ENCODE results near the gene SEMA6A. TPM values are rescaled to one million over a fixed set of nuclear protein-coding genes. Genes with fewer than 3 reads are reported as not detected.

The SEMA6A gene
- polyA plus RNA-seq, 1 donor (not counting 4 experiments of a cell fraction or from before 2014, with no cell fraction given) = 0.68 TPM

DNA sequence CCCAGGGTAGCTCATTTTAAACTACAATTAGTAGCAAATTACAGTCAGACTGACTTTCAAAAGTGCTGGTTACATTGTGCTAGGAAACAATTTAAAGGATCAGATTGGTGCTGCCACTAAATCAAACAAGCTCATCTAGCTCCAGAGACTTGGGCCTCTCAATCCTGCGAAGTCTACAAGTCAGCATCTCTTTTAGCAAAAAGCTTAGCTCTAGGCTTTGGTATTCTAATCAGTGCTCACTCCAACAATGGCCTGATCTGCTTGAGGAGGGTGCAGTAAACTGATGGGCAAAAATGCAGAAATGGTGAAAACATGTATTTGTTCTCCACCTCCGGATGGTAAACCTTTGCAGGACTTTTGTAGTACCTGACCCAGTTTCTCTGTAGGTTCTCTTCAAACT is 47.0 kb upstream of the SEMA6A start:
- Histone ChIP-seq H3K27ac (ENCODE audit: control insufficient read depth, insufficient read depth, low read length) (no peak overlapping the region), H3K36me3 (ENCODE audit: control insufficient read depth in 2 of 2, extremely low read depth in 1 of 2, insufficient read depth in 2 of 2, low read length in 2 of 2) (no peaks in the 10 kb centered on the region), H3K9me3 (ENCODE audit: control insufficient read depth, low read depth, low read length) (no peaks in the 10 kb centered on the region), H2AFZ (ENCODE audit: control insufficient read depth, low read length) (no peak overlapping the region), H3K4me3 (ENCODE audit: control insufficient read depth in 2 of 3, extremely low read depth in 1 of 3, insufficient read depth in 2 of 3, low read depth in 1 of 3, low read length in 3 of 3) (no peak overlapping the region), H3K4me1 (ENCODE audit: control insufficient read depth, extremely low read depth, insufficient read depth, low read length) (no peaks in the 10 kb centered on the region), H3K9ac (ENCODE audit: control insufficient read depth, extremely low read depth, insufficient read depth, low read length) (no peak overlapping the region), H3K4me2 (ENCODE audit: control insufficient read depth, extremely low read depth, insufficient read depth, low read depth, low read length) (no peak overlapping the region), H3K9me1 (ENCODE audit: control insufficient read depth, extremely low read depth, insufficient read depth, low read length) (no peaks in the 10 kb centered on the region), H3K27me3 (ENCODE audit: control insufficient read depth, extremely low read depth, insufficient read depth, low read length) (no peaks in the 10 kb centered on the region), H4K20me1 (ENCODE audit: control insufficient read depth, extremely low read depth, insufficient read depth, low read length) (no peaks in the 10 kb centered on the region), H3K79me2 (ENCODE audit: control insufficient read depth, insufficient read depth, low read length) (no peaks in the 10 kb centered on the region)
- FAIRE-seq (no peak), DNase-seq (ENCODE audit: low read depth, low spot score) (no peak)
- TF ChIP-seq EZH2 (IDR thresholded peaks at IDR 0.05; ENCODE audit: low read length) = no peak
- TF ChIP-seq CTCF (optimal IDR thresholded peaks at IDR 0.05 in 1 of 3, IDR thresholded peaks at IDR 0.05 in 1 of 3, conservative IDR thresholded peaks at IDR 0.05 in 1 of 3; ENCODE audit: extremely low read depth in 1 of 3, insufficient read depth in 2 of 3, low read length in 3 of 3) = no peak
- dilution Hi-C loops (cut with MboI; ENCODE audit: extremely low pct_ligation_motif_present, low sequenced_read_pairs) = no loop called here

DNA sequence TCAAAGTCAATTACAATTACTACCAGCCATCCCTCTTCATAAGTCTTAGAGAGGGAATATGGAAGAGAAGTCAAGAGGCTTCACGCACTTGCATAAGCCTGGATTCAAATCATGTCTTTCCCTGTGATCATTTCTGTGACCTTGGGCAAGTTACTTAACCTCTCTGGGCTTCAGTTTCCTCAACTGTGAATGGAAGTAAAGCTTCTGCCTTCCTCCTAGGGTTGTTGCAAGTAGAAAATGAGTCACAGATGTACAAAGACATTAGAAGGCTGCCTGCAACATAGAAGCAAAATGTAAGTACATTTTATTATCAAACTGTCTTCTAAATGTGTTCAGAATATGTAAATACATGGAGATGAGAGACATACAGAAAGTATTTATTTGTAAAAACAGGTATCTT is 42.3 kb upstream of the SEMA6A start:
- H3K9me1 ChIP-seq (ENCODE audit: control insufficient read depth, extremely low read depth, insufficient read depth, low read length) = no peaks in the 10 kb centered on the region
- no peak overlapping the region for H3K27ac ChIP-seq (ENCODE audit: control insufficient read depth, insufficient read depth, low read length)
- H4K20me1 ChIP-seq (ENCODE audit: control insufficient read depth, extremely low read depth, insufficient read depth, low read length) = no peaks in the 10 kb centered on the region
- dilution Hi-C loops (cut with MboI; ENCODE audit: extremely low pct_ligation_motif_present, low sequenced_read_pairs) = no loop called here
- H3K36me3 ChIP-seq (ENCODE audit: control insufficient read depth in 2 of 2, extremely low read depth in 1 of 2, insufficient read depth in 2 of 2, low read length in 2 of 2) = no peaks in the 10 kb centered on the region
- H2AFZ ChIP-seq (ENCODE audit: control insufficient read depth, low read length) = no peak overlapping the region
- H3K4me2 ChIP-seq (ENCODE audit: control insufficient read depth, extremely low read depth, insufficient read depth, low read depth, low read length) = no peak overlapping the region
- H3K79me2 ChIP-seq (ENCODE audit: control insufficient read depth, insufficient read depth, low read length) = no peaks in the 10 kb centered on the region
- H3K27me3 ChIP-seq (ENCODE audit: control insufficient read depth, extremely low read depth, insufficient read depth, low read length) = no peaks in the 10 kb centered on the region
- TF ChIP-seq EZH2 (IDR thresholded peaks at IDR 0.05; ENCODE audit: low read length) = no peak
- no peak for TF ChIP-seq CTCF (optimal IDR thresholded peaks at IDR 0.05 in 1 of 3, IDR thresholded peaks at IDR 0.05 in 1 of 3, conservative IDR thresholded peaks at IDR 0.05 in 1 of 3; ENCODE audit: extremely low read depth in 1 of 3, insufficient read depth in 2 of 3, low read length in 3 of 3)
- H3K9me3 ChIP-seq (ENCODE audit: control insufficient read depth, low read depth, low read length) = no peaks in the 10 kb centered on the region
- no peak for DNase-seq (ENCODE audit: low read depth, low spot score)
- no peak for FAIRE-seq
- no peak overlapping the region for H3K9ac ChIP-seq (ENCODE audit: control insufficient read depth, extremely low read depth, insufficient read depth, low read length)
- peaks cover 8% of the 10 kb centered on the region for H3K4me1 ChIP-seq (ENCODE audit: control insufficient read depth, extremely low read depth, insufficient read depth, low read length)
- no peak overlapping the region for H3K4me3 ChIP-seq (ENCODE audit: control insufficient read depth in 2 of 3, extremely low read depth in 1 of 3, insufficient read depth in 2 of 3, low read depth in 1 of 3, low read length in 3 of 3)
